Erythroblast (primary cell): ENCODE results near the gene PAK1.

Experiments used
- DNase-seq, 2 experiments: peaks; one replicate each; lab custom pipeline; 2025; lab: John Stamatoyannopoulos, UW
- GATA1 ChIP-seq: IDR thresholded peaks from 2 replicates; pipeline ENCODE4 v1.6.1; 2011; ENCODE audit warnings: low read depth, mild to moderate bottlenecking, control low read depth, low read length, moderate library complexity
- POLR2A ChIP-seq: IDR thresholded peaks from 2 replicates; pipeline ENCODE4 v1.6.1; 2011; ENCODE audit warnings: mild to moderate bottlenecking, low read length

The PAK1 gene

GRCh38 chr11:77473801-77474683, at the start of gene PAK1:
Gene PAK1 (minus strand): TSS chr11:77474094. CDS start chr11:77392520, 81,574 bp downstream.
- TF ChIP-seq GATA1: no peak
- peak; percentile 57 for TF ChIP-seq POLR2A
- peak; percentile 96 to 98 for DNase-seq

- no peak for TF ChIP-seq POLR2A
- TF ChIP-seq GATA1: no peak
- no peak for DNase-seq
These were observed 48.3 kb upstream of the PAK1 start for GRCh38 chr11:77522215-77522614.

- no peak for DNase-seq
- TF ChIP-seq POLR2A (no peak), GATA1 (no peak)
These were observed 46.0 kb upstream of the PAK1 start for GRCh38 chr11:77519847-77520246.

- TF ChIP-seq POLR2A: no peak
- TF ChIP-seq GATA1: no peak
- DNase-seq: no peak
These were observed 44.6 kb upstream of the PAK1 start for GRCh38 chr11:77518471-77518870.

- TF ChIP-seq POLR2A: no peak
- no peak for TF ChIP-seq GATA1
These were observed 43.9 kb upstream of the PAK1 start for GRCh38 chr11:77517753-77518152.

GRCh38 chr11:77517226-77517625, 43.3 kb upstream of the PAK1 start:
- DNase-seq: no peak
- no peak for TF ChIP-seq POLR2A
- TF ChIP-seq GATA1: no peak

More at GRCh38 chr11:77517753-77518152, 43.9 kb upstream of the PAK1 start:
- no peak for DNase-seq

- DNase-seq: no peak
These were observed 41.6 kb upstream of the PAK1 start for GRCh38 chr11:77515483-77515882.

GRCh38 chr11:77515063-77515462, 41.2 kb upstream of the PAK1 start:
- TF ChIP-seq GATA1: no peak
- no peak for DNase-seq

More at GRCh38 chr11:77515483-77515882, 41.6 kb upstream of the PAK1 start:
- no peak for TF ChIP-seq POLR2A
- no peak for TF ChIP-seq GATA1

- DNase-seq: no peak
- TF ChIP-seq POLR2A: no peak
- TF ChIP-seq GATA1: no peak
These were observed 38.2 kb upstream of the PAK1 start for GRCh38 chr11:77512092-77512491.

GRCh38 chr11:77510851-77511250, 37.0 kb upstream of the PAK1 start:
- TF ChIP-seq POLR2A (no peak), GATA1 (no peak)
- no peak for DNase-seq

- TF ChIP-seq GATA1: no peak
- TF ChIP-seq POLR2A: no peak
- no peak for DNase-seq
These were observed 36.2 kb upstream of the PAK1 start for GRCh38 chr11:77510095-77510494.

GRCh38 chr11:77508019-77508418, 34.1 kb upstream of the PAK1 start:
- no peak for DNase-seq
- TF ChIP-seq POLR2A: no peak

GRCh38 chr11:77506857-77507256, 33.0 kb upstream of the PAK1 start:
- peak; percentile 9 to 13 for DNase-seq
- no peak for TF ChIP-seq GATA1
- no peak for TF ChIP-seq POLR2A

- no peak for TF ChIP-seq GATA1
- TF ChIP-seq POLR2A: no peak
These were observed 32.1 kb upstream of the PAK1 start for GRCh38 chr11:77505956-77506355.

GRCh38 chr11:77503006-77503405, 29.1 kb upstream of the PAK1 start:
- TF ChIP-seq GATA1 (no peak), POLR2A (no peak)
- peak; percentile 23 to 62 for DNase-seq

More at GRCh38 chr11:77505956-77506355, 32.1 kb upstream of the PAK1 start:
- DNase-seq: no peak
